OCI-LY1 (cell line): ENCODE measurements around the gene AMIGO1.
A peak's percentile ranks its signal among the peaks of the same experiment; 100 is the strongest.

Source experiments
- CTCF ChIP-seq: fragments of 200-600 bp; sonication (generic), shearing (Covaris generic); IDR thresholded peaks from 2 replicates; pipeline ENCODE4 v1.5.1; 2017; ENCODE audit warnings: mild to moderate bottlenecking, antibody characterized with exemption, low read length, moderate library complexity, mixed read lengths
- EZH2 ChIP-seq: fragments of 200-600 bp; sonication (generic), shearing (Covaris generic); IDR thresholded peaks from 2 replicates; pipeline ENCODE4 v1.8.0; 2017; ENCODE audit warnings: borderline replicate concordance, mixed run types, mild to moderate bottlenecking, antibody characterized with exemption, low read length, moderate library complexity, mixed read lengths

- peak; percentile 89 for TF ChIP-seq CTCF
- no peak for TF ChIP-seq EZH2
These were observed 15.6 kb downstream of the AMIGO1 start, which contains the start of gene CYB561D1 for GRCh38 chr1:109493805-109494539.
